HG03039 (cell line): ENCODE data around the gene KLF17.

ENCODE experiments used
- ATAC-seq: cut with Tn5 transposase; IDR thresholded peaks from one replicate; pipeline ENCODE4 v1.9.1; 2021; ENCODE audit warnings: mild to moderate bottlenecking, moderate library complexity; ENCODE audit not compliant: unreplicated experiment

The KLF17 gene, protein sequence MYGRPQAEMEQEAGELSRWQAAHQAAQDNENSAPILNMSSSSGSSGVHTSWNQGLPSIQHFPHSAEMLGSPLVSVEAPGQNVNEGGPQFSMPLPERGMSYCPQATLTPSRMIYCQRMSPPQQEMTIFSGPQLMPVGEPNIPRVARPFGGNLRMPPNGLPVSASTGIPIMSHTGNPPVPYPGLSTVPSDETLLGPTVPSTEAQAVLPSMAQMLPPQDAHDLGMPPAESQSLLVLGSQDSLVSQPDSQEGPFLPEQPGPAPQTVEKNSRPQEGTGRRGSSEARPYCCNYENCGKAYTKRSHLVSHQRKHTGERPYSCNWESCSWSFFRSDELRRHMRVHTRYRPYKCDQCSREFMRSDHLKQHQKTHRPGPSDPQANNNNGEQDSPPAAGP

DNA sequence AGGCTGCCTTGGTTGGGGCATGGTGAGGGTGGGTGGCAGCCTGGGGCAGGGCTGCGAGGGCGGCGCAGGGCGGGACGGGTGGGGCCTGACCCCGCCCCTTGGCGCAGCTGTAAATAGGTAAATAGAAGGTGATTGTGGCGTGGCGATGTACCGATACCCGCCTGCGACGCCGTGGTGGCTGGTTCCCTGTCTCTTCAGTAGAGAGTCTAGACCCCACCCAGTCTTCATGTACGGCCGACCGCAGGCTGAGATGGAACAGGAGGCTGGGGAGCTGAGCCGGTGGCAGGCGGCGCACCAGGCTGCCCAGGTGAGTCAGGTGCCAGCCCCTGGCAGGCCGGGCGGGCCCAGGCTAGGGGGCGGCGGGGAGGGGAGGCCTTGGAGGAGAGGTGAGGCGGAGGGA is at the start of gene KLF17:
Gene KLF17 (plus strand): TSS at position 140 of the 400 bp plus-strand sequence. CDS start 87 bp downstream, at position 227.
- ATAC-seq = no peak

DNA sequence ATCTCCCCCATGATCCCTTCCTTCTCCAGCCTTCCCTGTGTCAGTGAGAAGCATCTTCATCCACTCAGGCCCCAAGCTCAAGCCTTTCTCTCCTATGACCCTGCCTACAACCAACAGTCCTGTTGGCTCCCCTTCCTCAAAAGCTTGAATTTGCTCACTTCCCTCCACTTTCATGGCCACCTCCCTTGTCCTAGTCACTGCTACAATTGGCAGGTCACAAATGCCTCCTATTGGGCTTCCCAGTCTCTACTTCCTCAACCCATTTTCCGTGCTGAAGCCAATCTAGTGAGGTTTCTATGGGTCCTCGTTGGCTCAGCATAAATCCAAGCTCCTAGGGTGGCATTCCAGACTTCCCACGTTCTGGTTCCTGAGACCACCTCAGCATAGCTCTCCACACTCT is 47.2 kb upstream of the KLF17 start:
- ATAC-seq = no peak

DNA sequence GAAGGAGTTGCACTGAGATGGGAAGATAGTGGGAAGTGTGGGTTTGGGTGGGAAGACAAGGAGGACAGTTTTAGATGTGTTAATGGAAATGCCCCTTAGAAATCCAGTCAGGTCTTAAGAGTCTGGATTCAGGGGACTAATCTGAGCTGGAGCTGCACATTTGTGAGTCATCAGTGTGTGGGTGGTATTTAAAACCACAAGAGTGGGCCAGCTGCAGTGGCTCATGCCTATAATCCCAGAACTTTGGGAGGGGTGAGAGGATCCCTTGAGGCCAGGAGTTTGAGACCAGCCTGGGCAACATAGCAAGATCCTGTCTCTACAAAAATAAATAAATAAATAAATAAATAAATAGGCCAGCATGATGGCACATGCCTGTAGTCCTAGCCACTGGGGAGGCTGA is 46.4 kb upstream of the KLF17 start:
- no peak for ATAC-seq

DNA sequence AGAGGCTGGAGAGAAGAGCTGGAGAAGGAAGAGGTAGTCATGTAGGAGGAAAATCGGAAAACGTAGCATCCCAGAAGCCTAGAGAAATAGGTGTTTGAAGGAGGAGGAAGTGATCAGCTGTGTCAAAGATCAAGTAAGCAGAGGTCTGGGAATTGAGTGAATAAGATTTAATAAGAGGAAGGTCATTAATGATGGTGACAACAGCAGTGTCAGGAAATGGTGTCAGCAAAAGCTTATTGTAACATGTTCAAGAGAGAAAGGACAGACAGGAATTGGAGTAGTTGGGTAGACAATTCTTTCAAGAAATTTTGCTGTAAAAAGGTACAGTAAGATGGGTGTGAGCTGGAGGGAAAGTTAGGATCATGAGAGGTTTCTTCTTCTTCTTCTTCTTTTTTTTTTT is 45.8 kb upstream of the KLF17 start:
- no peak for ATAC-seq

DNA sequence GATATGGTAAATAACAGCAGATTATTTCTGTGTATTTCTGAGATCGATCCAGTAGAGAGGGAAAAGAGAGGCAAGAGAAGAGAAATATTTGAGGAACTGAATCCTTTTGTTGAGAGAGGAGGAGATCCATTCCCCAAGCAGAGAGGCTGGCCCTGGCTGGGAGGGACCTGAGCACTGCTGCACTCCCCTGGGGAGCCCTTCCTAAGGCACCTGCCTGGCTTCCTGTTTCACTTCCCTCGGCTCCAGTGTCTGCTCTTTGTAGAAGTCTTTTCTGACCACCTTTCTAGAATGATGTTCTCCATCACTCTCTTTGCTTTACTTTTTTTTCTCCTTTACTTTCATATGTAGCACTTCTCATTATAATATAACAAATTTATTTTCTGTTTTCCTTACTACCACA is 45.1 kb upstream of the KLF17 start:
- no peak for ATAC-seq

DNA sequence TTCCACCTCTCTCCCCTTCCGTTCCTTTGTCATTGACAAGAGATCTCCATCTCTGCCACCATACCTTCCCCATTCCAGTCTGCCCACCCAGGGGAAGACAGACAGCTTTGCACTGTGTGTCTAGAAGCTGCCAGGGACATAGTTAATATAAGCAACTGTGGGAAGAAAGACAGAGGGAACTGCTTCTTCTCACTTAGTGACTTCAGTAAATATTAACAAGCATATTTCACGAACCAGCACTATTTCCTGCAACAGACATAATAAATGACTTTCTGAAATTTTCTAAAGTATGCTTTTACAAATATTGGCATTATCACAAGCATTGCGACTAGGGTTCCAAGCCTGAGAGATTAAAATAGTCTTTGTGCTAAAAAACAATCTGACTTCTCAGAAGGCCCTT is 44.2 kb upstream of the KLF17 start:
- no peak for ATAC-seq

DNA sequence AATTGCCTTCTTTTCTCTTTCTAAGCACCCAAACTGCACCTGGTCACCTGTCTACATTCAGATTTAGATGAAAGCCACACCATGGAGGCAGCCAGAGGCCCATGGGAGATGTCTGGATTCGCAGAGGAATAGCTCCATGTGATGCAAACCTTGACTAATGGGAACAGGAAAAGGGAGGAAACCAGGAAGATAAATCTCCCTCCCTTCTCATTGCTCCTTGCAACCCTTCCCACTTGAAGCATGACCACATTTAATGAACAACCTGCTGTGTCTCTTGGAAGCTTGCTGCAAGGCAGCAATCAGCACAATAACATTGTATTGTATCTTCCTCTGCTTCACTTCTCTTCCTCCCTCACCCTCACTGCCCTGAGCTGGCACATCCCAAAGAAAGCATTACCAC is 42.6 kb upstream of the KLF17 start:
- ATAC-seq = no peak

DNA sequence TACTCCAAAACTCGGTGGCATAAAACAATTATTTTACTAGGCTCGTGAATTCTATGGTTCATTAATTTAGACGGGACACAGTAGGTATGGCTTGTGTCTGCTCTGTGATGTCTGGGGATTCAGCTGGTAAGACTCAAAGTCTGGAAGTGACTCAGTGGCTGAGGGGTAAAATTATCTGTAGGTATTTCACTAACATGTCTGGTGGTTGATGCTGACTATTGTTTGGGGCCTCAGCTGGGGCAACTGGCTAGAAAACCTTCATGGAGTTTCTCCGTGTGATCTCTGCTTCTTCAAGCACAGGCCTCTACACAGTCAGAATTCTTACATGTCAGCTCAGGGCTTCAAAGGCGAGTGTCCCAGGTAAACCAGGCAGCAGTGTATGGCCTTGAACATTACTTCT is 41.2 kb upstream of the KLF17 start:
- no peak for ATAC-seq

DNA sequence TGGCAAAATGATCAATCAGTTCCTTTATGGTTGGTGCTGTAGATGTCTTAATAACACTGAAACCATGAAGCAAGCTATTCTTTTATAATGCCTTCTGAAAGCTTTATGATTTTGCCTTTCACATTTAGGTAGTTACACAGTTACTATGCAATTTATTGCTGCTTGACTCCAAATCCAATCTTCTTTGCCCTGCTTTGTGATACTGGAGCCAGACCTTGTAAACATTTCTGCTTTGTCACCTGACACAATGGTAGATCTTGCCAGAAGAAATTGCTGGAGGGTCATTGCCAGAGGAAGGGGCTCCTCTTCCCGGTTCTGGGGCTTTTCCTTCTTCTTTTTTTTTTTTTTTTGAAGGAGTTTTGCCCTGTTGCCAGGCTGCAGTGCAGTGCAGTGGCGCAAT is 40.5 kb upstream of the KLF17 start:
- no peak for ATAC-seq

DNA sequence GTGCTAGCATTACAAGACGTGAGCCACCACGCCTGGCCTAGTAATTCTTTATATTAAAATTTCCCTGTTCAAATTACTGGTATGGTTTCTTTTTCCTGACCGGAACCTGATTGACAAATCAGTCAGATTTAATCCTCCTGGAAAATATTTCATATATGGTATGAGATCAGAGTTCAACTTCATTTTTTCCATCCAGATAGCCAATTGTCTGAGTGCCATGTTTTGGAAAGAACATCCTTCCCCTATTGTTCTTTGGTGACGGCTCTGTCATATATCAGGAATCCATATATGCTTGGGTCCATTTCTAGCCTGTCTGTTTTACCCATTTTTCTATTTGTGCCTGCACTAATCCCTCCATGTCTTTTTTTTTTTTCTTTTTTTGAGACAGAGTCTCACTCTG is 39.1 kb upstream of the KLF17 start:
- ATAC-seq = no peak

DNA sequence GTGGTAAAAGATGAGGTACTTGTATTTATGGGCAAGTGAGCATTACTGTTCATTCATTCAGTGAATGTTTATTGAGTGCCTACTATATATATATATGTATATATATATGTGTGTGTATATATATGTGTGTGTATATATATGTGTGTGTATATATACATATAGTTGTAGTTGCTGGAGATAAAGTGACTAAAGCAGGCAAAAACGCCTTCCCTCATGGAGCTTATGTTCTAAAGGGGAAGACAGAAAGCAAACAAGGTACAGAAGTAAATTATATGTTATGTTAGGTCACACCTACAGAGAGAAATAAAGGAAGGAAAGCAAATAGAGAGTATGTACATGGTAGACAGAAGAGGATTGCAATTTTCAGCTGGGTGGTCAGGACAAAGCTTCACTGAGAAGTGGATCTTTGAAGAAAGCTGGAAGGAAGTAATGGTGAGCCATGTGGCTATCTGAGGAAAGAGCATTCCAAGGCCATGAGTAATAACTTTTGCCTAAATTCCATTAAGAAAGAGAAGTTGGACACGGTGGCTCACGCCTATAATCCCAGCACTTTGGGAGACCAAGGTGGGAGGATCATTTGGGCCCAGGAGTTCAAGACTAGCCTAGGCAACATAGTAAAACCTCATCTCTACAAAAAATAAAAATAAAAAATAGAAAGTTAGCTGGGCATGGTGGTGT is 33.5 kb upstream of the KLF17 start:
- no peak for ATAC-seq

DNA sequence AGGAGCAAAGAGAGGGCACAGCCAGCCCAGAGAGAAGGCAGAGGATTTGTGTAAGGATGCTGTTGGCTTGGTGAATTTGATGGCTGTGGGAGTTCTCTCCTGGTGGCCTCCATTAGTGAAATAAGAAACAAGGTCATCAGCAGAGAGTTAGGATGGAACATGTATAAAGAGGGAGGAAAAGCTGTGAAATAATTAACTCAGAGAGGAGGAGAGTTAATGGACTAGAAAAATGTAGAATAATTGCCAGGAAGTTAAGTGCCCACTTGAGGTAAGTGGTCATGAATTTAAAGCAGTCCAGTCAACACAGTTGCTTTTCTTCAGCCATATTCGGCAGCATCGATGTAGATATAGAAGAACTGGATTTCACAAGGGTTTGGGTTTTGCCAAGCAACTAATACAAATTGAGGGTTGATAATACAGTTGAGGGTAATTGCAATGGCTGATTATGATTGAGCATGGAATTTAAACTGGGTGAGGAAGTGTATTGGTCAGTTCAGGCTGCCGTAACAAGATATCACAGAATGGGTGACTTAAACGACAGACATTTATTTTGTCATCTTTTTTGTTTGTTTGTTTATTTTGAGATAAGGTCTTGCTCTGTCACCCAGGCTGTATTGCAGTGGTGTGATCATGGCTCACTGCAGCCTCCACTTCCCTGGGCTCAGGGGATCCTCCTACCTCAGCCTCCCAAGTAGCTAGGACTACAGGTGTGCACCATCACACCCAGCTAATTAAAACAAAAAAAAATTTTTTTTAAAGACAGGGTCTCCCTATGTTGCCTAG is 31.7 kb upstream of the KLF17 start:
- ATAC-seq = no peak

DNA sequence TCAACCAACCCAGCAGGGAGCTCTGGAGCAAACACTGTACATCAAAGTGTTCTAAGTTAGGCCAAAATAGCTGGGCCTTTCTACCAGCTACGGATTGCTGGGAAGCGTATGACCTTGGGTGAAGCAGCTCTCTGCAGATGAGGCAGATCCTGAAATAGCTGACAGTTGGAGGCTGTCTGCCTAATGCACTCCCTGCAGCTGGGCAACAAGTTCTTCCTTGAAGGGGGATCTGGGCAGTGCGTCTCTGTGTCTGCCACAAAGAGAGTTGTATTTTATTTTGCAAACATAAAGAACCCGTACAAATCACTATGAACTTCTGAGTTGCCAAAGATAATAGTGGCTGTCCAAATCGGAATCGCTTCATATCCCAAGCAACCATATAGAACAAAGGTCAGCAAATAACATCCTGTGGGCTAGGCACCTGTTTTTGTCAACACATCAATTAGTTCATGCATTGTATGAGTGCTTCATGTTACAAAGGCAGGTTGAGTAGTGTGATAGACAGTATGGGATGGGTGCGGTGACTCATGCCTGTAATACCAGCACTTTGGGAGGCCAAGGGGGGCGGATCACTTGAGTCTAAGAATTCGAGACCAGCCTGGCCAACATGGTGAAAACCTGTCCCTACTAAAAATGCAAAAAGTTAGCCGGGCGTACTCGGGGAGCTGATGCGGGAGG is 29.1 kb upstream of the KLF17 start:
- ATAC-seq = no peak

DNA sequence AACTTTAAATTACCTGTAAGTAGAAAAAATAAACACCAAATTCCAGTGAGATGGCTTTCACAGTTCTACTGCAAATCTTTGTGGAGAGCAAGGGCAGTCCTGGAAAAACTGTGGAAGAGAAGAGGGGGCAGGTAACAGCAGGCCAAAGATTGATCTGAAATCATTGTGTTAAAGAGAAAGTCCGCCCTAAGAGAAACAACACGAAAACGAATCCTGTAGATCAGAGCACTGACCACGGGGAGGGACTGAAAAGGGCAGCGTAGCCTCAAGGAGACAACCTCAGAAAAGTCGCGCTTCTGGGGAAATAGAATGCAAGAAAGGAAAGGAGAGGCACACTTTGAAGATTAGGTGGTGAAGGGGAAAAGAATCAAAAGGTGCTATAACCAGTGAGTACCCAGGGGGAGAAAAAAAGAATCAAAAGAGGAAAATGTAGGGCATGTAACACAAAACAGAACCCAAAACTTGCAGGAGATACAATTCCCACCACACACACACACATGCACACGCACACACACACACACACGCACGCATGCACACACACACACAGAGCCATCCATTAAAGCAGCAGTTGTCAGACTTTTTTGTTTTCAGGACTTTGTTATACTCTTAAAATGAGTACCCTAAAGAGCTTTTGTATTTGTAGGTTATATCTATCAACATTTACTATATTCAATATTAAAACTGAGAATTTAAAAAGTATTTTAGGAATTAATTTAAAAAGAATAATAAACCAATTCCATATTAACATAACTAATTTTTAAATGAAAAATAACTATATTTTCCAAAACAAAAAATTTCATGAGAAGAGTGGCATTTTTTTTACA is 28.0 kb upstream of the KLF17 start:
- no peak for ATAC-seq

DNA sequence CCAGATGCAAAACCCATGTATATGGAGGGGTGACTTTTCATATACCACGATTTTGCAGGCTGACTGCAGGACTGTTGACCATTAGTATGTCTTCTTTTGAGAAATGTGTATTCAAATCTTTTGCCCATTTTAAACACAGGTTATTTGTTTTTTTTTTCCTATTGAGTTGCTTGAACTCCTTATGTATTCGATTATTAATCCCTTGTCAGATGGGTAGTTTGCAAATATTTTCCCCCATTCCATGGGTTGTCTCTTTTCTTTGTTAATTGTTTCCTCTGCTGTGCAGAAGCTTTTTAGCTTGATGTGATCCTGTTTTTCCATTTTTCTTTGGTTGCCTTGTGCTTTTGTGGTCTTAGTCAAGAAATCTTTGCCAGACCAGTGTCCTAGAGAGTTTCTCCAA is 24.6 kb upstream of the KLF17 start:
- ATAC-seq = no peak

DNA sequence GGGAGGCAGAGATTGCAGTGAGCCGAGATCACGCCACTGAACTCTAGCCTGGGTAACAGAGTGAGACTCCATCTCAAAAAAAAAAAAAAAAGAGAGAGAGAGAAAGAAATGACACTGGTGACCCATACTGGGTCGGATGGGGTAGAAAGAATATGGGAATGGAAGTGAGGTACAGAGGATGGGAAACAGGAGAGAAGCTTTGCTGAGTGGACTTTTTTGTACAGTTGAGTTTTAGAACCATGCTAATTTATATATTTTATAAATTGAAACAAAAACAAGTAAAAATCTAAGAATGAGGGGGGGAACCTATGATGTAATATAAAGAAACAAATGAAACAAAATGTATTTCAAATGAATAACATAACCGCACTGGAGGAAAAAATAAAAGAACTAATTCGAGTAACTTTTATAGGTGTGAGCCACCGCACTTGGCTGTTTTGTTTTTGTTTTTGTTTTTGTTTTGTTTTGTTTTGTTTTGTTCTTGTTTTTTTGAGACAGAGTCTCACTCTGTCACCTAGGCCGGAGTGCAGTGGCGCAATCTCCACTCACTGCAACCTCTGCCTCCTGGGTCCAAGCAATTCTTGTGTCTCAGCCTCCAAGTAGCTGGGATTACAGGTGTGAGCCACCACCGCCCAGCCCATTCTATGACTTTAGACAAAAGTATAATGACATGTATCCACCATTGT is 18.3 kb upstream of the KLF17 start:
- ATAC-seq = no peak

DNA sequence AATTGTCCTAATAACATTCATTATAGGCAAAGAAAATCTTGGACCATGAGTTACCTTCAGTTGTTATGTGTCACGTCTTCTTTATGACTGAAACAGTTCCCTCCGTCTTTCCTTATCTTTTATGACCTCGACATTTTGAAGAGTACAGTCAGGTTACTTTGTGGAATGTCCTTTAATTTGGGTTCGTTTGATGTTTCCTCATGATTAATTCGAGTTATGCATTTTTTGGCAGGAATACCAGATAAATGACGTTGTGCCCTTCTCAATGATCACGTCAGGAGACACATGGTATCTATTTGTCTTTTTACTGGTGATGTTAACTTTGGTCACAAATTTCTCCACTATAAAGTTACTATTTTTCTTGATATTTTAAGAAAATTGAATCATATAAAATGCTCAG is 17.3 kb upstream of the KLF17 start:
- no peak for ATAC-seq

DNA sequence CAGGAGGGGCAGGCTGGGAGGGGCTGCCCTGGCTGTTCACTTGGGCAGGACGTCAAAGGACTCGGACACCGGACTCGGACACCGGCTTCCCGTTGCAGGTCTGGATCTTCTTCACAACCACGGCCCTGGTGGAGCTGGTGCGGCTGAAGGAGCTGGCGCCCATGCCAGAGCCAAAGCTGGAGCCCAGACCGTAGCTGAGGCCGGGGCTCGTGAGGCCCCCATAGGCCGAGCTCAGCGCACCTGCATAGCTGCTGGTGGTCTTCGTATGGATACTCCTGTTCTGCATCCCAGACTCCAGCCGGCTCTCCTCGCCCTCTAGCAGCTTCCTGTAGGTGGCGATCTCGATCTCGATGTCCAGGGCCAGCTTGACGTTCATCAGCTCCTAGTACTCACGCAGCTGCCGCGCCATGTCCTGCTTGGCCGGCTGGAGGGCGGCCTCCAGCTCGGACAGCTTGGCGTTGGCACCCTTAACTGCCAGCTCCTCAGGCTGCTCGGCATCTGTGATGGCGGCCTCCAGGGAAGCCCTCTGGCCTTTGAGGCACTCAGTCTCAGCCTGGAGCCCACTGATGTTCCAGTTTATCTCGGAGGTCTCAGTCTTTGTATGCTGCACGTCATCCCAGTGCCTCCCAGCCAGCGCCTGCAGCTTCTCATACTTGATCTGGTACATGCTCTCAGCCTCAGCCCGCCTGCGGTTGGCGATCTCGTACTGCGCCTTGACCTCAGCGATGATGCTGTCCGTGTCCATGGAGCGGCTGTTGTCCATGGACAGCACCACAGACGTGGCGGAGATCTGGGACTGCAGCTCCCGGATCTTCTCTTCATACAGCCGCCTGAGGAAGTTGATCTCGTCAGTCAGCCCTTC is 15.1 kb upstream of the KLF17 start:
- ATAC-seq = no peak

DNA sequence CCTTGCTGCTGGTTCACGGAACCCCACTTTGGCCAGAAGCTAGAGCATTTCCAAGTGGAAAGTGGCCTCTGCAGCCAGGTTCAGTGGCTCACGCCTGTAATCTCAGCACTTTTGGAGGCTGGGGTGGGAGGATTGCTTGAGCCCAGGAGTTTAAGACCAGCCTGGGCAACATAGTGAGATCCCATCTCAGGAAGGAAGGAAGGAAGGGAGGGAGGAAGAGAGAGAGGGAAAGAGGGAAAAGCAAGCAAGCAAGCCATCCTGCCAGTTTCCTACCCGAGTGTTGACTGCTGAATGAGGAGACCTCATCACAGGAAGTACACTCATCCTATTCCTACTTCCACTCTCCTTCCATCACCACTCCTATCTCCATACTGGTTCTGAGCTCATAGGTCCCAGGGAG is 12.8 kb upstream of the KLF17 start:
- ATAC-seq = no peak
